HepG2 (cell line): ENCODE results near the gene EED. TPM values are rescaled to one million over a fixed set of nuclear protein-coding genes. Genes with fewer than 3 reads are reported as not detected.
A peak's percentile ranks its signal among the peaks of the same experiment; 100 is the strongest.

ENCODE experiments used
- ATAC-seq: fragments of 200-7000 bp; cut with Tn5 transposase; 3 replicates; pipeline ENCODE4 v1.9.1; 2020; ENCODE audit warnings: mild to moderate bottlenecking, moderate library complexity
- BruUV-seq: library from RNA; stranded (reverse); fragments of 400-500 nt; replicated peaks from 2 replicates; lab custom pipeline; 2021; lab: Mats Ljungman, UMichigan
- CTCF ChIA-PET: fragments of 300-600 bp; formaldehyde crosslinking; extraction: SDS; loops from one replicate; lab custom pipeline; 2021; ENCODE audit warnings: low total read pairs, inconsistent platforms, low intra/inter-chr PET ratio; lab: Yijun Ruan, JAX
- POLR2A ChIA-PET: fragments of 350-600 bp; sonication (Branson Sonifier 250); formaldehyde crosslinking; loops from one replicate; lab custom pipeline; 2020; ENCODE audit warnings: antibody characterized with exemption, inconsistent platforms; lab: Yijun Ruan, JAX
- DNase-seq: peaks from one replicate; pipeline ENCODE4 v3.0.0-alpha.2; 2015; ENCODE audit warnings: low spot score
- FAIRE-seq: peaks from 3 replicates; lab custom pipeline; 2011; peaks lifted over from hg19 to GRCh38; lab: Jason Lieb, UNC
- H2AFZ ChIP-seq: one replicate; pipeline ENCODE4 v1.6.1; 2011; ENCODE audit warnings: low read length, inconsistent platforms
- H3K27ac ChIP-seq: fragments of 300-600 bp; 3 replicates; pipeline ENCODE4 v1.8.0; 2011; ENCODE audit warnings: mixed run types, mild to moderate bottlenecking, mixed read lengths, low read length, inconsistent platforms; ENCODE audit not compliant: insufficient read depth; ENCODE audit errors: extremely low read length
- H3K27me3 ChIP-seq, 2 experiments: fragments of 200-600 bp in 1 of 2; 2 replicates in 1 of 2; 3 replicates in 1 of 2; pipeline versions ENCODE4 v1.6.0 to v1.8.0; 2011; ENCODE audit warnings: low read length in 2 of 2, mild to moderate bottlenecking in 2 of 2, moderate library complexity in 2 of 2, inconsistent platforms in 1 of 2; ENCODE audit not compliant: insufficient read depth in 2 of 2, control insufficient read depth in 1 of 2
- H3K36me3 ChIP-seq, 2 experiments: fragments of 200-600 bp in 1 of 2; replicated peaks in 1 of 2; 2 replicates in 1 of 2; 3 replicates in 1 of 2; pipeline versions ENCODE4 v1.5.1 to v1.8.0; 2011; ENCODE audit warnings: low read length in 2 of 2, inconsistent platforms in 1 of 2; ENCODE audit not compliant: insufficient read depth in 2 of 2, control insufficient read depth in 1 of 2
- H3K4me1 ChIP-seq: 2 replicates; pipeline ENCODE4 v1.5.1; 2012; ENCODE audit warnings: low read length, inconsistent platforms; ENCODE audit not compliant: insufficient read depth
- H3K4me2 ChIP-seq: 2 replicates; pipeline ENCODE4 v1.6.0; 2011; ENCODE audit warnings: low read depth, low read length, inconsistent platforms
- H3K4me3 ChIP-seq, 3 experiments: fragments of 200-600 bp in 1 of 3; sonication (generic), shearing (Covaris generic) in 1 of 3; replicated peaks in 1 of 3; 2 replicates each; pipeline ENCODE4 v1.5.1; 2011 to 2016; ENCODE audit warnings: low read length in 3 of 3, inconsistent platforms in 2 of 3, low read depth in 2 of 3, mild to moderate bottlenecking in 2 of 3, control low read depth in 1 of 3, mixed read lengths in 1 of 3; ENCODE audit not compliant: insufficient read depth in 1 of 3
- H3K79me2 ChIP-seq: one replicate; pipeline ENCODE4 v1.6.1; 2011; ENCODE audit warnings: low read length, inconsistent platforms; ENCODE audit not compliant: insufficient read depth
- H3K9ac ChIP-seq: 2 replicates; pipeline ENCODE4 v1.6.0; 2011; ENCODE audit warnings: mild to moderate bottlenecking, low read depth, low read length, inconsistent platforms; ENCODE audit not compliant: insufficient read depth
- H3K9me3 ChIP-seq: 2 replicates; pipeline ENCODE4 v1.5.1; 2012; ENCODE audit warnings: mild to moderate bottlenecking, low read length
- H4K20me1 ChIP-seq: 2 replicates; pipeline ENCODE4 v1.6.0; 2011; ENCODE audit warnings: inconsistent platforms, mild to moderate bottlenecking, low read length, moderate library complexity; ENCODE audit not compliant: insufficient read depth
- GTF3A ChIP-seq: sonication (generic); formaldehyde crosslinking; conservative IDR thresholded peaks from 2 replicates; pipeline ENCODE4 v1.4.0; 2020; ENCODE audit warnings: mild to moderate bottlenecking, missing genetic modification reagents
- HOXA3 ChIP-seq: sonication (generic); formaldehyde crosslinking; IDR thresholded peaks from 2 replicates; pipeline ENCODE4 v1.5.0; 2020; ENCODE audit warnings: missing genetic modification reagents
- IKZF4 ChIP-seq: sonication (generic); formaldehyde crosslinking; IDR thresholded peaks from 2 replicates; pipeline ENCODE4 v1.5.1; 2020; ENCODE audit warnings: borderline replicate concordance, mild to moderate bottlenecking, low read depth, missing genetic modification reagents; ENCODE audit errors: not compliant biosample characterization
- NRL ChIP-seq: sonication (generic); formaldehyde crosslinking; IDR thresholded peaks from 2 replicates; pipeline ENCODE4 v1.5.0; 2020; ENCODE audit warnings: missing genetic modification reagents, mild to moderate bottlenecking, moderate library complexity, borderline replicate concordance
- PHF20 ChIP-seq: sonication (generic); formaldehyde crosslinking; IDR thresholded peaks from 2 replicates; pipeline ENCODE4 v1.5.0; 2020; ENCODE audit warnings: mild to moderate bottlenecking, missing genetic modification reagents
- SAP130 ChIP-seq: IDR thresholded peaks from 2 replicates; pipeline ENCODE4 v1.6.1; 2016; ENCODE audit warnings: low read depth
- SIX1 ChIP-seq: sonication (generic); formaldehyde crosslinking; IDR thresholded peaks from 2 replicates; pipeline ENCODE4 v1.4.0; 2020; ENCODE audit warnings: missing genetic modification reagents, borderline replicate concordance
- U2AF1 ChIP-seq: fragments of 200-400 bp; formaldehyde crosslinking; optimal IDR thresholded peaks from 2 replicates; pipeline ENCODE3; 2017; ENCODE audit warnings: mild to moderate bottlenecking, low read depth, low read length
- ZNF256 ChIP-seq: sonication (generic); formaldehyde crosslinking; conservative IDR thresholded peaks from 2 replicates; pipeline ENCODE4 v1.4.0; 2020; ENCODE audit warnings: missing genetic modification reagents
- ZNF333 ChIP-seq: sonication (generic); formaldehyde crosslinking; IDR thresholded peaks from 2 replicates; pipeline ENCODE4 v1.4.0; 2020; ENCODE audit warnings: mild to moderate bottlenecking, missing genetic modification reagents, borderline replicate concordance
- WGBS: methylation state at CpG from one replicate; pipeline ENCODE4 v1.1.6; 2017; ENCODE audit warnings: low lambda C conversion rate; 5-methylcytosine and 5-hydroxymethylcytosine counted together
- in situ Hi-C: cut with HindIII; loops from 2 replicates; pipeline ENCODE4 v1.10.0; 2017; ENCODE audit warnings: low pct_unique_long_range_greater_than_20kb; ENCODE audit not compliant: extremely low pct_ligation_motif_present
- intact Hi-C: fragments of 100-400 bp; cut with micrococcal nuclease; formaldehyde crosslinking; loops from one replicate; pipeline ENCODE4 v1.10.0; 2022; ENCODE audit not compliant: unreplicated experiment
- polyA plus RNA-seq, 8 experiments: library from polyadenylated mRNA; depleted of rRNA in 3 of 8; stranded (reverse) in 7 of 8; unstranded in 1 of 8; fragments of >200 nt; fragmentation: Illumina TruSeq in 4 of 8; extraction: Trizol in 4 of 8; gene quantifications; 2 replicates each; pipeline versions ENCODE4 v1.2.1 to v1.2.3, GENCODE V29; 2011 to 2016; ENCODE audit warnings: low read depth in 4 of 8, missing spikeins in 1 of 8, mixed read lengths in 1 of 8; ENCODE audit not compliant: insufficient read depth in 1 of 8
- total RNA-seq, 5 experiments: library from RNA; depleted of rRNA; stranded (reverse); fragments of >200 nt; fragmentation: Illumina TruSeq; extraction: Trizol; gene quantifications; 2 replicates each; pipeline ENCODE4 v1.2.3, GENCODE V29; 2016; ENCODE audit warnings: low read depth in 1 of 5
- TF ChIP-seq, protein P1 (sequence below): sonication (generic); formaldehyde crosslinking; IDR thresholded peaks from 2 replicates; pipeline ENCODE4 v1.5.1; 2020; ENCODE audit warnings: mild to moderate bottlenecking, missing genetic modification reagents
- TF ChIP-seq, protein P2 (sequence below): IDR thresholded peaks from 2 replicates; pipeline ENCODE4 v1.6.1; 2016; ENCODE audit warnings: low read depth, missing genetic modification reagents, missing compliant biosample characterization

EED gene
- total and polyA plus RNA-seq, 2 of the 13 experiments (the other 11 are each of a cell fraction or from before 2014, with no cell fraction given): 11.0 to 28.4 TPM

DNA sequence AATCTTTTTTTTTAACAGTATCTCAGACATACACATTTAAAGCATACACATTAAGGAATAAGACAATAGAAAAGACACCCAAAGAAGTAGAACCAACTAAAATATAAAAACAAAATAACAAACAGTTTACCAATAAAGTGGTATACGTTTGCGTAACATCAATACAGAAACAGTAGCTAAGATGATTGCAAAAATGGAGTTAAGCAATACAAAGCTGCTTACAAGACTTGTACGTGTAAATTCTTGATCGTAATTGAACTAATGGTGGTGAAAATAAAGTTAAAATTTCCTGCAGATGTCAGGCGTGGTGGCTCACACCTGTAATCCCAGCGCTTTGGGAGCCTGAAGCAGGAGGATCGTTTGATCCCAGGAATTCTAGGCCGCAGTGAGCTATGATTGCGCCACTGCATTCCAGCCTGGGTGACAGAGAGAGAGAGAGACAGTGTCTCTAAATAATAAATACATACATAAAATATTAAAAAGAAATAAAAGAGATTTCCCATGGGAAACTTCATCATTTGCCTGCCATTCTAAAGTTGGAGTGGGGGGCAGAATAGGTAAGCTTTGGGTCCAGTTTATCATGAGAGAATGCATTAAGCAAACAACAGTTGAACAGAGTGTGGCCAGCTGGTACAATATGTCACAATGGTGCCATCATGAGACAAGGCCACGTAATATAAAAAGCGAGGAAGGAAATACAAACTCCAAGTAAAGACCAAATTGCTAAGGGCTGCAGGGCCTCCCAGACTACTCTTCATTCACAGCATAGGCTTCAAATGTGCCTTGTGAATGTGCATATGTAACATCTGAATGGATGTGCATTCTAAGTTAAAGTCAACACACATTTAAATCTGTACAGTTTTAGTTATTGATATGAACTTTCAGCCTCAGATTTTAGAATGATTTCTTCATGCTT, 38.9 kb upstream of the EED start:
- peaks cover 50% of the 10 kb centered on the region for H3K4me1 ChIP-seq
- 29% methylated on average over 11 of the region's 11 CpGs for WGBS
- POLR2A ChIA-PET: interaction anchor here (1.1 to 1.3 kb wide), 2 partner anchors 137 to 138 kb away, joined by 4 read pairs; partner anchors contain the start of gene PICALM
- no peak overlapping the region for H3K27ac ChIP-seq
- peak overlapping the region; percentile 43 for H3K4me2 ChIP-seq
- peak; percentile 64 for DNase-seq
- peak; percentile 4 for FAIRE-seq
- H3K9ac ChIP-seq: no peak overlapping the region
- no peaks in the 10 kb centered on the region for H3K9me3 ChIP-seq
- H3K79me2 ChIP-seq: no peaks in the 10 kb centered on the region
- CTCF ChIA-PET: no interaction called here
- no peak overlapping the region for H2AFZ ChIP-seq
- BruUV-seq: no TSS peak
- H3K36me3 ChIP-seq: no peaks in the 10 kb centered on the region
- no peaks in the 10 kb centered on the region for H4K20me1 ChIP-seq
- no peaks in the 10 kb centered on the region for H3K27me3 ChIP-seq
- in situ Hi-C loops (loop anchor here (10.0 to 25.0 kb wide), 3 partner anchors 168 to 351 kb away; partner anchors contain the start of gene CCDC83), intact Hi-C loops (no loop called here)
- no peak overlapping the region for H3K4me3 ChIP-seq
- ATAC-seq: peak; percentile 24; the same call in 2 of the 3 replicates
- no peak for TF ChIP-seq GTF3A (CRISPR knock-in tag)
- no peak for TF ChIP-seq ZNF256
- TF ChIP-seq U2AF1: no peak
- no peak for TF ChIP-seq ZNF333 (CRISPR knock-in tag)
- no peak for TF ChIP-seq NRL (CRISPR knock-in tag)
- TF ChIP-seq SIX1 (CRISPR knock-in tag): no peak
- no peak for TF ChIP-seq PHF20 (CRISPR knock-in tag)
- TF ChIP-seq, protein P1, sequence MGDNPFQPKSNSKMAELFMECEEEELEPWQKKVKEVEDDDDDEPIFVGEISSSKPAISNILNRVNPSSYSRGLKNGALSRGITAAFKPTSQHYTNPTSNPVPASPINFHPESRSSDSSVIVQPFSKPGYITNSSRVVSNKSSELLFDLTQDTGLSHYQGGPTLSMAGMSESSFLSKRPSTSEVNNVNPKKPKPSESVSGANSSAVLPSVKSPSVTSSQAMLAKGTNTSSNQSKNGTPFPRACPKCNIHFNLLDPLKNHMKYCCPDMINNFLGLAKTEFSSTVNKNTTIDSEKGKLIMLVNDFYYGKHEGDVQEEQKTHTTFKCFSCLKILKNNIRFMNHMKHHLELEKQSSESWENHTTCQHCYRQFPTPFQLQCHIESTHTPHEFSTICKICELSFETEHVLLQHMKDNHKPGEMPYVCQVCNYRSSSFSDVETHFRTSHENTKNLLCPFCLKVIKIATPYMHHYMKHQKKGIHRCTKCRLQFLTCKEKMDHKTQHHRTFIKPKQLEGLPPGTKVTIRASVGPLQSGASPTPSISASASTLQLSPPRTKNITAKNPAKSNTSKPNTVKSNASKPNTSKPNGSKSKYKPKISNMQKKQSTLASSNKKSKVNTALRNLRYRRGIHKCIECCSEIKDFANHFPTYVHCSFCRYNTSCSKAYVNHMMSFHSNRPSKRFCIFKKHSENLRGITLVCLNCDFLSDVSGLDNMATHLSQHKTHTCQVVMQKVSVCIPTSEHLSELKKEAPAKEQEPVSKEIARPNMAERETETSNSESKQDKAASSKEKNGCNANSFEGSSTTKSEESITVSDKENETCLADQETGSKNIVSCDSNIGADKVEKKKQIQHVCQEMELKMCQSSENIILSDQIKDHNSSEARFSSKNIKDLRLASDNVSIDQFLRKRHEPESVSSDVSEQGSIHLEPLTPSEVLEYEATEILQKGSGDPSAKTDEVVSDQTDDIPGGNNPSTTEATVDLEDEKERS (CRISPR knock-in tag): 0 out of 2 replicates have a peak, but pooled peaks have one; percentile 27
- TF ChIP-seq, protein P2, sequence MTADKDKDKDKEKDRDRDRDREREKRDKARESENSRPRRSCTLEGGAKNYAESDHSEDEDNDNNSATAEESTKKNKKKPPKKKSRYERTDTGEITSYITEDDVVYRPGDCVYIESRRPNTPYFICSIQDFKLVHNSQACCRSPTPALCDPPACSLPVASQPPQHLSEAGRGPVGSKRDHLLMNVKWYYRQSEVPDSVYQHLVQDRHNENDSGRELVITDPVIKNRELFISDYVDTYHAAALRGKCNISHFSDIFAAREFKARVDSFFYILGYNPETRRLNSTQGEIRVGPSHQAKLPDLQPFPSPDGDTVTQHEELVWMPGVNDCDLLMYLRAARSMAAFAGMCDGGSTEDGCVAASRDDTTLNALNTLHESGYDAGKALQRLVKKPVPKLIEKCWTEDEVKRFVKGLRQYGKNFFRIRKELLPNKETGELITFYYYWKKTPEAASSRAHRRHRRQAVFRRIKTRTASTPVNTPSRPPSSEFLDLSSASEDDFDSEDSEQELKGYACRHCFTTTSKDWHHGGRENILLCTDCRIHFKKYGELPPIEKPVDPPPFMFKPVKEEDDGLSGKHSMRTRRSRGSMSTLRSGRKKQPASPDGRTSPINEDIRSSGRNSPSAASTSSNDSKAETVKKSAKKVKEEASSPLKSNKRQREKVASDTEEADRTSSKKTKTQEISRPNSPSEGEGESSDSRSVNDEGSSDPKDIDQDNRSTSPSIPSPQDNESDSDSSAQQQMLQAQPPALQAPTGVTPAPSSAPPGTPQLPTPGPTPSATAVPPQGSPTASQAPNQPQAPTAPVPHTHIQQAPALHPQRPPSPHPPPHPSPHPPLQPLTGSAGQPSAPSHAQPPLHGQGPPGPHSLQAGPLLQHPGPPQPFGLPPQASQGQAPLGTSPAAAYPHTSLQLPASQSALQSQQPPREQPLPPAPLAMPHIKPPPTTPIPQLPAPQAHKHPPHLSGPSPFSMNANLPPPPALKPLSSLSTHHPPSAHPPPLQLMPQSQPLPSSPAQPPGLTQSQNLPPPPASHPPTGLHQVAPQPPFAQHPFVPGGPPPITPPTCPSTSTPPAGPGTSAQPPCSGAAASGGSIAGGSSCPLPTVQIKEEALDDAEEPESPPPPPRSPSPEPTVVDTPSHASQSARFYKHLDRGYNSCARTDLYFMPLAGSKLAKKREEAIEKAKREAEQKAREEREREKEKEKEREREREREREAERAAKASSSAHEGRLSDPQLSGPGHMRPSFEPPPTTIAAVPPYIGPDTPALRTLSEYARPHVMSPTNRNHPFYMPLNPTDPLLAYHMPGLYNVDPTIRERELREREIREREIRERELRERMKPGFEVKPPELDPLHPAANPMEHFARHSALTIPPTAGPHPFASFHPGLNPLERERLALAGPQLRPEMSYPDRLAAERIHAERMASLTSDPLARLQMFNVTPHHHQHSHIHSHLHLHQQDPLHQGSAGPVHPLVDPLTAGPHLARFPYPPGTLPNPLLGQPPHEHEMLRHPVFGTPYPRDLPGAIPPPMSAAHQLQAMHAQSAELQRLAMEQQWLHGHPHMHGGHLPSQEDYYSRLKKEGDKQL (CRISPR knock-in tag): no peak
- TF ChIP-seq SAP130: 0 out of 2 replicates have a peak, but pooled peaks have one; percentile 20
- peak; percentile 33; the same call in 1 of the 2 replicates for TF ChIP-seq HOXA3 (CRISPR knock-in tag)
- no peak for TF ChIP-seq IKZF4 (CRISPR knock-in tag)
